ENCODE results near the gene BCL2.
"Not testable (repeated sequence)": the region's sequence is repeated elsewhere in the genome, so short reads cannot be mapped to it uniquely, and the experiment has no call there.

BCL2 gene

DNA sequence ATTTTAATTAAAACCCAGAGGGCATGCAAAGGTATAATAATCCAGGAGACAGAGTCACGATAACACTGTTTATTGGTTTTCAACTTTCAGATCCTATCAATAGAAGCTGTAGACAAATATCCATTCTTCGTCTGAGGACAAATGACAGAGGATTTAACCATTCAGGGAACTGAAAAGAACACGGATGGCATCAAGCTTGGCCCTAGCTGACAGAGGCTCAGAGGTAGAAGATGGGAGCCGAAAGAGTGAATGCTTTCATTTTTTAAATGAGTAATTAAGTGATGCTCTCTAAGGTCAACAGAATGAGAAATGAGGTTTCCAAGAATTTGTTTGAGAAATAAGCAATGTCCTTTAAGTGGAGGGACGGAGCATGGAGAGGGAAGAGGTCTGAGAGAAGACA, 62.1 kb downstream of the BCL2 start:
- DNase-seq: no peak

- DNase-seq: no peak
These were observed 64.1 kb downstream of the BCL2 start for GRCh38 chr18:63255435-63255834.

- no peak for DNase-seq
These were observed 64.7 kb downstream of the BCL2 start for GRCh38 chr18:63254716-63255399.

DNA sequence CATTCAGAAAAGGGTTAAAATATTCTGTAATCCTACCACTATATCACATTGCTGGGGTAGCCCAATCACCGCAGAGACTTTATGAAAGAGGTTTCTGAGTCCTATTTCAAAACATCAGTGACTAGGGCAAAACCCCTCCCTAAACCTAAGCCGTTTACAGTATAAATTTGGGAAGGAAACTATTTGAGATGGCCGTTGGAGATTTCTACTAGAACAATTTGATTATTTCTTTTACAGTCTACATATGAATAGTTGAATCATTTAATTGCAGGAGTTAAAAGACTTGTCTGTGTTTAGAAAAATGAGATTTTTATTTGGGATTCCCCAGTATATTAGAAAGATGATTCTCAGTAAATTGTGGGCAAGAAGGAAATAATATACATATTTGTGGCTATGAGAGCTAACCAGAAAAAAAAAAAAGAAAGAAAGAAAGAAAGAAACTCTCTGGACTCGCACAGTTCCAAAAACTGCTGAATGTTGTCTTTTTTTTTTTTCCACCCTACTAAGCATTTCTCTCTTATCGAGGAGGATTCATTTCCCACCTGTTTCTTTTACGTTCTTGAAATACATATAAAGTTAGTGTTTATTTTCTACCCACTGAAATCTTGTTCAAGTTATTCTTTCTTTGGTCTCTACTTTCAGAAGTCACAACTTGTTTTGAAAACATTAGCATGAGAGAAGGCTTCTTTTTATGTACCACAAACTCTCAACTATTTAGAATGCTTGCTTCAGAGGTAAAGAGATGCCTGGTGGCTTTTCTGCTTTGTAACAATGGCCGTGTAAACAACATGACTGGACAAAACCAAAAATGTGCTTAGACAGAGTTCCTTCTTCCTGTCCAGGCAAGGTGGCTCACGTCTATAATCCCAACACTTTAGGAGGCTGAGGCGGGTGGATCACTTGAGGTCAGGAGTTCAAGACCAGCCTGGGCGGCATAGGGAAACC, 65.9 kb downstream of the BCL2 start:
- DNase-seq: no peak

DNA sequence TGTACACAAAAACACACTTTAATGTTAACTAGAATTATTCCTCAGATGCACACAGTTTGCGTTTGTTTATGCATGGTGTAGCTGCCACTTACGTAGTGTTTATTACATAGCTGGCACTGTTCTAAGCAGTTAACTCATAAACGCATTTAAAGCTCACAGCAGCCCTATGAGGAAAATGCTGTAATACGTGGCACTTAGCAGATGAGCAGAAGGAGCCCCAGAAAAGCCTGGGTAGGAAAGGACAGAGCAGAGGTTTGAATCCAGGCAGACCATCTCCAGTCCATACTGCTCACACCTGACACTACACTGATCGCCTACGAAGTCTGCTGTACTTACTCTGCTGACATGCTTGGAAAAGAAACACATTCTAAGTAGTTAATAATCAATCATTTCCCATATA, 66.6 kb downstream of the BCL2 start:
- DNase-seq: no peak

- DNase-seq: peak; percentile 75
These were observed 69.8 kb downstream of the BCL2 start for GRCh38 chr18:63249771-63250170.

DNA sequence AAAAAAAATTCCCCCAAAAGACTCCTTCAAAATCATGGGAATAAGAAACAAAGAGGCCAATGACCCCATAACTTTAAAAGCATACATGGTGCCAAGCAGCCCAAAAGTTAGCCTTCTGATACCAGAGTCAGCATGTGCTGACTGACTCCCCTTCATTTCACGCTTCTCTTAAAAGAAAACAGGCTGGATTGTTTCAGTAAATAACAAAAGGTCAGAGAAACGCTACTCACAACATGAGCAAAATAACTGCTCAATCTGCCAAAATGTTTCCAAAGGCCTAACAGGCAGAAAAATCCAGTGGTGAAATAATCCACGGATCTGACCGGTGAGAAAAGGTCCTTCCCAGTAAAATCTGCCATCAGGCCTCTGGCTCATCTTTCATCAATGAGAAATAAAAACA, 71.6 kb downstream of the BCL2 start:
- DNase-seq: no peak

GRCh38 chr18:63247506-63247905, 72.1 kb downstream of the BCL2 start:
- DNase-seq: no peak

DNA sequence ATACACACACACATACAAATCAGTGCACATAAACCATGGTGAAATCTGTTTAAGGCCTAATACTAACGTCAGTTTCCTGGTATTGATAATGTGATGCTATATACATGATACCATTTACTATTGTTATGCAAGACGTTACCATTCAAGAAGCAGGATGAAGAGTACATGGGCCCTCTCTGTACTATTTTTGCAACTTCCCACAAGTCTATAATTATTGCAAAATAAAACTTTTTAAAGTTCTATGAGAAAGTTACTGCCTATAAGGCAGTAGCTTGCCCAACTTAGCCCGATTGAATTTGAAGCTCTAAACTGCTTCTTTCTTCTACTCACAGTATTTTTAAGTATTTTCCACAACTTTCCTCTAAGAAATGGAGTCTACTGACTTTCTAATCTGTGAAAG, 74.0 kb downstream of the BCL2 start:
- no peak for DNase-seq

GRCh38 chr18:63244607-63245006, 75.0 kb downstream of the BCL2 start:
- DNase-seq: no peak

DNA sequence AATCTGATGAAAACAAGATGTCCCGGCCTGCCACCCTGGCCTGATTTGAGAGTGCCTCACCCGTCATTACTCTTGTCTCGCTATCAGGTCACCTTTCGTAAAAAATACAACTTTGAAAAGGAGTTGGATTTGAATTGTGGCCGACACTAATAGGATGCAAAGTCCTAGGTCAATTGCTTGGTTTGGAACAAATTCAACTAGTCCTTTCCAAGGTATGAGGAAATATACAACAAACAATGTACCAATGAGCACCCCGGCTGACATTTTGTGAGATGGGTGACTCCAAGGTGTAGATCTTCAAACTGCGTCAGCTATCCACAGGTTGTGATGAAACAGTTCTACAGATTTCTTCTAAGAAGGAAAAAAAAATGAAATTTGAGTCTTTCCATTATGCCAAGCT, 77.8 kb downstream of the BCL2 start:
- DNase-seq: no peak

DNA sequence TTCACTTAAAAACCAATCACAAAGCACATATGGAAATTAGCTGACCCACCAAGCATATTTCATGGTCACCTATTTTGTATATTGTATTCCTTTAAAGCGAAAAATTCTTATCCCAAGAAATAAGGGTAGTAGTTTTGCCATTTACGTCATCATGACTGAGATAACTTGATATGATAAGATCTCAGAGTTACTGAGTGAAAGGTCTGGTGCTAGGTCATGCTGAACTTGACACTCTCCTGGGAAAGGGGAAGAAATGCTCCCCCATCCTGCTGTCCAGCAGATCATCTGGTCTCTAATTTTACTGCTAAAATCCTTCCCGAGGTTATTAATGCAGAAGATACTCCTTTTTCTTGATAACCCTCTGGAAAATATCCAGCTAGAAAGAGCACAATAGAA, 78.3 kb downstream of the BCL2 start:
- DNase-seq: no peak

DNA sequence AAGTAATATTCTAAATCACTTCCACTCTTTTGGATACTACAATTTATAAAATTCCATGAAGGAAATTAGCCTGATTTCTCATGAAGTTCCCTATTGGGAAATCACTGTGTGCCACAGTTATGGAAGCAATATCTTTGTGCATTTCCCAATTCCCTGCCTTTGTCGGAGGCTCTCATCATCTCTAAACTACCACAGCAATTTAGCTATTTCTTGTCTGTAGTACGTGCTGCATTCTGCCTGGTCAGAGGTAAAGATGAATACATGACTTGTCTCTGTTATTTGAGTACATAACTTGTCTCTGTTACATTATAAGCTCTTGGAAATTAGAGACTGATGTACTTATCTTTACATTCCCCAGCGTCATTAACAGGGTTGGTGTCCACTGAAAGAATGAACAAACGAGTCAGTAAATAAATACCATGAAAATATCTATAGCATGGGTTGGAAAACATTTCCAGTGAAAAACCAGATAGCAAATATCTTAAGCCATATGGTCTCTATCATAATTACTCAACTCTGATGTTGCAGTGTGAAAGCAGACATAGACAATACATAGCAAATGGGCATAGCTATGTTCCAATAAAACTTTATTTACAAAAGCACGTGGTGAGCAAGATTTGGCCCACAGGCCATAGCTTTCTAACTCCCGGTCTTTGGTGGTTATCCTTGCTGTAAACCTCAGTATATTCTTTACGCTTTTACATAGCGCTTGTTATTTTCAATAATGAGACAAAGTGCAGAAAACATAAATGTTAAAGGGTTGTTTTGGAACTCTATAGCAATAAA, 78.8 kb downstream of the BCL2 start:
- DNase-seq: no peak

DNA sequence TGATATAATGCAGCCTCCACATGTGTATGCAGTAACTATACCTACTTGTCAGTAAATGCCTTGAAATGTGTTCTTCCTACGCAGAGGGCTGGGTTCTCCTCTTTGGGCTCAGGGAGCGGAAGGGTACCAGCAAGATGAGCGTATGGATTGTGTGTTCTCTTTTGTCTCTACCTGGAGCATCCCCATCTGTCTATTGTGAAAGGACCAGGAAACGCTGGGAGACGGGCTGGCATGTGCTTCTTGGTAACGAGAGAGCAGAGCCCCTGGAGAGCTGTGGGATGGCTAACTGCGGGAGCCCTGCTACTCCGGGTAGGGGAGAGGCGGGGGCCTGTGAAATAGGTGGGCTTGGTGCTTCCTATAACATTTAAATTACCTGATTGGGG, 80.9 kb downstream of the BCL2 start:
- peak; percentile 96 for DNase-seq

DNA sequence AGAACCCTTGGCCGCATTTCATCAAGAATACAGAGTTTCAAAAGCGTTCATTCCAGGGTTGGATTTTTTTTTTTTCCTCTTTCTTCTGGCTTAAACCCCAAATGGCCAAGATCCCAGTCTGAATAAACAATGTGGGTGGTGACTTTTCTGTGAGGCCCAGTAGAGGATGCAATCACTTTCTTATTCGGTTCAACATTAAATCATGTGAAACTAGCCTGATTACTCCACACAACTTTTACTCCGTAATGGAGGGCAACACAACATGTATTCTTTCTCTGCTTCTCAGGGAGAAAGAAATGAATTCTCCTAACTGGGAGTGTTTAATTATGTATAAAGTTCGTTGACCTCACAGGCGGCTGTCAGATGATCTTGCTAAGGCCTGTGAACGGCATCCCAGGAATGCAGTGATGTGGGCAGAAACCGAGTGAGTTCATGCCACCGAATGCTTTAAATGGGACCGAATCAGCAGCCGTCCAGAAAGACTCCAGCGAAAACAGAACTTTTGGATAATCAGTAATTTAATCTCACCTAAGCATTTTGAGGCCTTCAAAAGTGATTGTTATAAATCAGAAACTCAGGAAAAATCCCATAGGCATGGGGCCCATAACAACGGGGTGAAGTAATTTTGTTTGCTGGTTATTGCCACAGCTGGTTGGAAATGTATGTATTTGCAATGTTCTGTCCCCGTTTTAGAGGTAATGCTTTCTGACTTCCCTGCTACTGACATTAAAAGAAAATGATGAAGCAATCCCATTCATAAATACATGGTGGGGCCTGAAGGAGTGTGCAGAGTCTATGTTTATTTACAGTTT, 81.5 kb downstream of the BCL2 start:
- no peak for DNase-seq

GRCh38 chr18:63236921-63237846, 82.4 kb downstream of the BCL2 start:
- DNase-seq: no peak

DNA sequence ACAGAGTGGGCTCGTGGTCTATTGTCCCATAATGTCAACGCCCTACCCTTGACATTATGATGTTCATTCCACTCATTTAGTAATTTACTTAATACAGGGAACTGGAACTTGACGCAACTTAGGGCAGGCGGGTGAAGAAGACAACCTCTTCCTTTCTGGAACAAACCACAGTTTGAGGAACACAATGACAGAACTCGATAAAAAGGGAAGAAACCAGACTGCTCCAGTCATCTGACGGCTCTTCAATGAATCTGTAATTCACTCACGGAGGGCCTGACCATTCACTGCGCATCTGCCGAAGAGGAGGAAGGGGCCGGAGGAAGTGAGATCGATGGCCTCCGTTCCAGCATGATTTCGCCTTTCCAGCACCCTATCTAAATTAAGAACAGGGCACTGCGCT, 83.2 kb downstream of the BCL2 start:
- DNase-seq: no peak

DNA sequence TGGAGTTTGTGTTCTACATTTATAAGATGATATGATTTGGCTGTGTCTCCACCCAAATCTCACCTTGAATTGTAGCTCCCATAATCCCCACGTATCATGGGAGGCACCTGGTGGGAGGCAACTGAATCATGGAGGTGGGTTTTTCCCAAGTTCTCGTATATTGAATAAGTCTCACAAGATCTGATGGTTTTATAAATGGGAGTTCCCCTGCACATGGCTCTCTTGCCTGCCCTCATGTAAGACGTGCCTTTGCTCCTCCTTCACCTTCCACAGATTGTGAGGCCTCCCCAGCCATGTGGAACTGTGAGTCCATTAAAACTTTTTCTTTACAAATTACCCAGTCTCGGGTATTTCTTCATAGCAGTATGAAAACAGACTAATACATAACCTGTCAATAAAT, 83.6 kb downstream of the BCL2 start:
- not testable (repeated sequence) for DNase-seq

GRCh38 chr18:63234841-63235240, 84.7 kb downstream of the BCL2 start:
- no peak for DNase-seq

- DNase-seq: no peak
These were observed 85.1 kb downstream of the BCL2 start for GRCh38 chr18:63234432-63234831.

GRCh38 chr18:63233334-63233733, 86.2 kb downstream of the BCL2 start:
- no peak for DNase-seq

- DNase-seq: no peak
These were observed 86.7 kb downstream of the BCL2 start for GRCh38 chr18:63232826-63233225.

Data from NCI-H345 (cell line).